Measurements from ENCODE around the gene COG3. TPM values are rescaled to one million over a fixed set of nuclear protein-coding genes. Genes with fewer than 3 reads are reported as not detected.

Gene COG3
- total and polyA plus RNA-seq, 4 donors = 14.7 to 66.7 (median 22.4) TPM

- Histone ChIP-seq H3K27me3 (ENCODE audit: control insufficient read depth in 3 of 3, insufficient read depth in 3 of 3, low read length in 2 of 3) (peaks cover 0 to 6% (median 5%) of the 10 kb centered on the region in 3 donors), H3K9me3 (ENCODE audit: control insufficient read depth in 4 of 4, insufficient read depth in 3 of 4, low read length in 3 of 4) (no peaks in the 10 kb centered on the region), H3K4me1 (ENCODE audit: control insufficient read depth in 5 of 5, insufficient read depth in 5 of 5, low read length in 5 of 5) (no peaks in the 10 kb centered on the region), H3K9ac (ENCODE audit: insufficient read depth in 1 of 2, low read length in 2 of 2) (no peak overlapping the region), H3K4me3 (no peak overlapping the region), H3K27ac (ENCODE audit: low read depth in 1 of 2, low read length in 1 of 2) (no peak overlapping the region), H3K36me3 (ENCODE audit: control insufficient read depth in 4 of 4, insufficient read depth in 4 of 4, low read length in 4 of 4) (no peaks in the 10 kb centered on the region)
- WGBS, 2 donors = 60 to 79% methylated on average over 1 of the region's 1 CpG
- TF ChIP-seq CTCF (IDR thresholded peaks at IDR 0.05; ENCODE audit: control extremely low read depth, extremely low read depth) = no peak
- ATAC-seq (ENCODE audit: insufficient read depth, low FRiP score) (no peak), DNase-seq (peak in 1 of 3 donors; percentile 21)
Measured at GRCh38 chr13:45575830-45576180, 111.1 kb downstream of the COG3 start.

- Histone ChIP-seq H3K27ac (ENCODE audit: low read depth in 1 of 2, low read length in 1 of 2) (no peak overlapping the region), H3K4me1 (ENCODE audit: control insufficient read depth in 5 of 5, insufficient read depth in 5 of 5, low read length in 5 of 5) (no peaks in the 10 kb centered on the region), H3K36me3 (ENCODE audit: control insufficient read depth in 4 of 4, insufficient read depth in 4 of 4, low read length in 4 of 4) (no peaks in the 10 kb centered on the region), H3K27me3 (ENCODE audit: control insufficient read depth in 3 of 3, insufficient read depth in 3 of 3, low read length in 2 of 3) (peaks cover 0 to 6% (median 2%) of the 10 kb centered on the region in 3 donors), H3K4me3 (no peak overlapping the region), H3K9me3 (ENCODE audit: control insufficient read depth in 4 of 4, insufficient read depth in 3 of 4, low read length in 3 of 4) (no peaks in the 10 kb centered on the region), H3K9ac (ENCODE audit: insufficient read depth in 1 of 2, low read length in 2 of 2) (no peak overlapping the region)
- TF ChIP-seq CTCF (IDR thresholded peaks at IDR 0.05; ENCODE audit: control extremely low read depth, extremely low read depth) = no peak
- DNase-seq (no peak), ATAC-seq (ENCODE audit: insufficient read depth, low FRiP score) (no peak)
- WGBS, 2 donors = 83 to 92% methylated on average over 4 of the region's 4 CpGs
Measured at GRCh38 chr13:45576466-45576865, 111.7 kb downstream of the COG3 start.

DNA sequence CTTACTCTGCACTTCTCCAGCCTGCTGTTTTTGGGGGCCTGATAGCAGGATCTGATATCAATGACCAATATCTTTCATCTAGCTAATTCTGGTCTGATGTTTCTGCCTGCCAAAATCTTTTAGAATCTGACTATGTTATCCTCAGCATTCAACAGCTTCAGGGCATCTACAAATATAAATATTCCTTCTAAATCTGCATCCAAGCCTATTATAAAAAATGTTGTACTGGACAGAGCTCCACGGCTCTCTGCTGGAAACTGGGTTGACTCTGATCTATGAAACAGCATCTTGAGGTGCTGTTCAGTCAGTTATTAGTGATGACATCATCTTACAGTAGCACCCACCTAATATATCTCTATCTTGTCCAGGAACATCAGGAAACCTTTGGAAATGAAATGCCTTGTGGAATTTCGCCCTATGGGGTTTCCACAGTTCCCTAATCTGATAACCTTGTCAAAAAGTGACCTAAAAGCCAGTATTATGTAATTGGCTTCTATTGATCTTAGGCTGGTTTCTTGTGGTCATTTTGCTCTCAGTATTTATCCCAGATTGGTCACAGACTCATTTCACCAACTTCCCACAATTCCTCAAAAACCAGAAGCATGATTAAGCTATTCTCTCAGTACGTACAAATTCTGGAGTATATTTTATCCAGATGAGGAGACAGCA lies 117.8 kb downstream of the COG3 start:
- Histone ChIP-seq H3K27ac (ENCODE audit: low read depth in 1 of 2, low read length in 1 of 2) (no peak overlapping the region), H3K9ac (ENCODE audit: insufficient read depth in 1 of 2, low read length in 2 of 2) (no peak overlapping the region), H3K4me1 (ENCODE audit: control insufficient read depth in 5 of 5, insufficient read depth in 5 of 5, low read length in 5 of 5) (peaks cover 0 to 2% (median 0%) of the 10 kb centered on the region in 5 donors), H3K4me3 (no peak overlapping the region), H3K9me3 (ENCODE audit: control insufficient read depth in 4 of 4, insufficient read depth in 3 of 4, low read length in 3 of 4) (no peaks in the 10 kb centered on the region), H3K27me3 (ENCODE audit: control insufficient read depth in 3 of 3, insufficient read depth in 3 of 3, low read length in 2 of 3) (no peaks in the 10 kb centered on the region), H3K36me3 (ENCODE audit: control insufficient read depth in 4 of 4, insufficient read depth in 4 of 4, low read length in 4 of 4) (no peaks in the 10 kb centered on the region)
- no peak for TF ChIP-seq CTCF (IDR thresholded peaks at IDR 0.05; ENCODE audit: control extremely low read depth, extremely low read depth)
- WGBS, 2 donors = 71 to 73% methylated on average over 3 of the region's 3 CpGs
- ATAC-seq (ENCODE audit: insufficient read depth, low FRiP score) (no peak), DNase-seq (no peak)

GRCh38 chr13:45584816-45585215 lies 120.1 kb downstream of the COG3 start:
- H3K9ac ChIP-seq (ENCODE audit: insufficient read depth in 1 of 2, low read length in 2 of 2) = no peak overlapping the region
- no peak overlapping the region for H3K27ac ChIP-seq (ENCODE audit: low read depth in 1 of 2, low read length in 1 of 2)
- H3K36me3 ChIP-seq (ENCODE audit: control insufficient read depth in 4 of 4, insufficient read depth in 4 of 4, low read length in 4 of 4) = no peaks in the 10 kb centered on the region
- peaks cover 0 to 2% (median 0%) of the 10 kb centered on the region in 5 donors for H3K4me1 ChIP-seq (ENCODE audit: control insufficient read depth in 5 of 5, insufficient read depth in 5 of 5, low read length in 5 of 5)
- no peak overlapping the region for H3K4me3 ChIP-seq
- no peaks in the 10 kb centered on the region for H3K9me3 ChIP-seq (ENCODE audit: control insufficient read depth in 4 of 4, insufficient read depth in 3 of 4, low read length in 3 of 4)
- no peaks in the 10 kb centered on the region for H3K27me3 ChIP-seq (ENCODE audit: control insufficient read depth in 3 of 3, insufficient read depth in 3 of 3, low read length in 2 of 3)
- WGBS, 2 donors = 84 to 88% methylated on average over 6 of the region's 6 CpGs
- DNase-seq = peak in 1 of 3 donors; percentile 3
- no peak for TF ChIP-seq CTCF (IDR thresholded peaks at IDR 0.05; ENCODE audit: control extremely low read depth, extremely low read depth)
- ATAC-seq (ENCODE audit: insufficient read depth, low FRiP score) = no peak

Data from lung (tissue), 12 donors.